ENCODE results near the gene MIPOL1. TPM values are rescaled to one million over a fixed set of nuclear protein-coding genes. Genes with fewer than 3 reads are reported as not detected.

The MIPOL1 gene
- total RNA-seq, 1 experiment from 2014 or later: 13.1 TPM

GRCh38 chr14:37329189-37330001, 131.7 kb downstream of the MIPOL1 start:
- ChIA-PET POLR2A (ENCODE audit: unreplicated experiment) (no interaction called here), CTCF (no interaction called here)
- BruUV-seq (replicated peaks): no TSS peak
- DNase-seq: peak in 1 of 2 experiments; percentile 45
- H3K4me3 ChIP-seq: no peak overlapping the region
- H2AFZ ChIP-seq: no peak overlapping the region
- no peaks in the 10 kb centered on the region for H3K9me2 ChIP-seq (ENCODE audit: insufficient read depth)
- intact Hi-C loops (cut with micrococcal nuclease; ENCODE audit: unreplicated experiment): no loop called here
- H4K20me1 ChIP-seq (ENCODE audit: insufficient read depth): no peaks in the 10 kb centered on the region
- no peak overlapping the region for H3K4me2 ChIP-seq
- H3K9me3 ChIP-seq (ENCODE audit: insufficient read depth, low read depth): no peaks in the 10 kb centered on the region
- TF ChIP-seq EZH2 (IDR thresholded peaks at IDR 0.05; ENCODE audit: low read depth) (no peak), CTCF (conservative IDR thresholded peaks at IDR 0.05) (no peak)
- H3F3A ChIP-seq (ENCODE audit: insufficient read depth, low read depth): peaks cover 3% of the 10 kb centered on the region; the same call in 1 of the 2 replicates
- H3K27me3 ChIP-seq (ENCODE audit: insufficient read depth, low read depth): no peaks in the 10 kb centered on the region
- no peaks in the 10 kb centered on the region for H3K36me3 ChIP-seq (ENCODE audit: low read depth)
- H3K4me1 ChIP-seq (replicated peaks; ENCODE audit: insufficient read depth): 0 out of 2 replicates have a peak, but pooled peaks cover 4% of the 10 kb centered on the region
- no peak overlapping the region for H3K27ac ChIP-seq
- H3K79me2 ChIP-seq (ENCODE audit: low read depth): no peaks in the 10 kb centered on the region

- ChIA-PET CTCF (no interaction called here), POLR2A (ENCODE audit: unreplicated experiment) (no interaction called here)
- intact Hi-C loops (cut with micrococcal nuclease; ENCODE audit: unreplicated experiment): no loop called here
Measured at GRCh38 chr14:37330910-37331309, 133.2 kb downstream of the MIPOL1 start.

GRCh38 chr14:37340353-37340752, 142.6 kb downstream of the MIPOL1 start:
- no peak for DNase-seq
- POLR2A ChIA-PET (ENCODE audit: unreplicated experiment): no interaction called here
- Histone ChIP-seq H3K9me3 (ENCODE audit: insufficient read depth, low read depth) (no peaks in the 10 kb centered on the region), H3K9me2 (ENCODE audit: insufficient read depth) (no peaks in the 10 kb centered on the region), H3K4me2 (no peak overlapping the region), H3K79me2 (ENCODE audit: low read depth) (no peaks in the 10 kb centered on the region), H2AFZ (no peak overlapping the region), H3K27me3 (ENCODE audit: insufficient read depth, low read depth) (no peaks in the 10 kb centered on the region), H3K4me1 (replicated peaks; ENCODE audit: insufficient read depth) (no peaks in the 10 kb centered on the region), H3F3A (ENCODE audit: insufficient read depth, low read depth) (no peaks in the 10 kb centered on the region), H3K36me3 (ENCODE audit: low read depth) (no peaks in the 10 kb centered on the region; the same call in 1 of the 2 replicates), H4K20me1 (ENCODE audit: insufficient read depth) (no peaks in the 10 kb centered on the region), H3K27ac (no peak overlapping the region), H3K4me3 (no peak overlapping the region)
- TF ChIP-seq CTCF (conservative IDR thresholded peaks at IDR 0.05) (no peak), EZH2 (IDR thresholded peaks at IDR 0.05; ENCODE audit: low read depth) (no peak)
- intact Hi-C loops (cut with micrococcal nuclease; ENCODE audit: unreplicated experiment): no loop called here
- no TSS peak for BruUV-seq (replicated peaks)
- CTCF ChIA-PET: interaction anchor here (0.5 to 0.7 kb wide), 4 partner anchors 47 to 256 kb away, joined by 3 to 8 read pairs (median 4); partner anchors contain the start of gene FOXA1

More at GRCh38 chr14:37330910-37331309, 133.2 kb downstream of the MIPOL1 start:
- 0 out of 2 replicates have a peak, but pooled peaks cover 4% of the 10 kb centered on the region for H3K4me1 ChIP-seq (replicated peaks; ENCODE audit: insufficient read depth)
- H3F3A ChIP-seq (ENCODE audit: insufficient read depth, low read depth): peaks cover 3% of the 10 kb centered on the region; the same call in 1 of the 2 replicates
- H3K9me2 ChIP-seq (ENCODE audit: insufficient read depth): no peaks in the 10 kb centered on the region
- TF ChIP-seq EZH2 (IDR thresholded peaks at IDR 0.05; ENCODE audit: low read depth): no peak
- no peak for TF ChIP-seq CTCF (conservative IDR thresholded peaks at IDR 0.05)
- no peak overlapping the region for H3K4me3 ChIP-seq
- H3K36me3 ChIP-seq (ENCODE audit: low read depth): no peaks in the 10 kb centered on the region
- H3K27me3 ChIP-seq (ENCODE audit: insufficient read depth, low read depth): no peaks in the 10 kb centered on the region
- H3K79me2 ChIP-seq (ENCODE audit: low read depth): no peaks in the 10 kb centered on the region
- no TSS peak for BruUV-seq (replicated peaks)
- DNase-seq: no peak
- H3K4me2 ChIP-seq: no peak overlapping the region
- H2AFZ ChIP-seq: no peak overlapping the region
- no peak overlapping the region for H3K27ac ChIP-seq
- H4K20me1 ChIP-seq (ENCODE audit: insufficient read depth): no peaks in the 10 kb centered on the region
- H3K9me3 ChIP-seq (ENCODE audit: insufficient read depth, low read depth): no peaks in the 10 kb centered on the region
